K562 (cell line): Measurements from ENCODE around the gene KLF13.

Source experiments
- EP300 ChIP-seq: IDR thresholded peaks from 2 replicates; pipeline ENCODE4 v1.6.1; 2012; ENCODE audit warnings: low read length, improper control_type of control experiment
- KAT7 ChIP-seq: sonication (generic); formaldehyde crosslinking; IDR thresholded peaks from 2 replicates; pipeline ENCODE4 v1.8.0; 2022; ENCODE audit warnings: missing genetic modification reagents, mild to moderate bottlenecking, borderline replicate concordance
- SREBF1 ChIP-seq: fragments of 150-350 bp; IDR thresholded peaks from 2 replicates; pipeline ENCODE4 v1.6.1; 2014; ENCODE audit warnings: antibody characterized with exemption, low read depth, low read length, borderline replicate concordance
- SRF ChIP-seq, 2 experiments: fragments of 250-450, 450-650 bp in 1 of 2; sonication (Bioruptor Pico) in 1 of 2; sonication (generic) in 1 of 2; formaldehyde crosslinking; IDR thresholded peaks; 2 replicates each; pipeline versions ENCODE4 v1.5.0 to v1.5.1; 2020 to 2022; ENCODE audit warnings: mild to moderate bottlenecking in 1 of 2, missing genetic modification reagents in 1 of 2
- ZNF354B ChIP-seq: fragments of 250-450 bp; sonication (Bioruptor Pico); IDR thresholded peaks from 2 replicates; pipeline ENCODE4 v1.4.0; 2020
- TF ChIP-seq, protein P1 (sequence below): sonication (generic); formaldehyde crosslinking; IDR thresholded peaks from 2 replicates; pipeline ENCODE4 v1.8.1; 2023; ENCODE audit warnings: mild to moderate bottlenecking, missing genetic modification reagents

DNA sequence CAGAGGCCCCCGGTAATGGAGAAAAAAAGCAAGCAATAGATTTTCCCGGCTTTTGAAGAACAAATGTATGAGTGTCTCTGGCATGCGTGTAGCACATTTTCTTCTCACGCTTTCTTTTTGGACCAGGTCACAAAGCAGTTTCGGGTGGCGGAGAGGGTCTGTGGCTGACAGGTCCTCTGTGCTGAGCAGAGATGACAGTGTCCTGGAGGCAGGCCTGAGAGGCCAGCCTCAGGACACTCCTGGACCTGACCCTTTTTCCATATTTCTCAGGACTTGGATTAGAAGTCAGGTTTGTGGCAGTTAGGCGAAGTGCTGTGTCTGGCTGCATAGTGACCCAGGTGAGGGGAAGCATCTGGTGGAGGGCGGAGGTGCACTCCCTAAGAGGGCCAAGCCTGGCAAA is 52.9 kb downstream of the KLF13 start:
- TF ChIP-seq, protein P1, sequence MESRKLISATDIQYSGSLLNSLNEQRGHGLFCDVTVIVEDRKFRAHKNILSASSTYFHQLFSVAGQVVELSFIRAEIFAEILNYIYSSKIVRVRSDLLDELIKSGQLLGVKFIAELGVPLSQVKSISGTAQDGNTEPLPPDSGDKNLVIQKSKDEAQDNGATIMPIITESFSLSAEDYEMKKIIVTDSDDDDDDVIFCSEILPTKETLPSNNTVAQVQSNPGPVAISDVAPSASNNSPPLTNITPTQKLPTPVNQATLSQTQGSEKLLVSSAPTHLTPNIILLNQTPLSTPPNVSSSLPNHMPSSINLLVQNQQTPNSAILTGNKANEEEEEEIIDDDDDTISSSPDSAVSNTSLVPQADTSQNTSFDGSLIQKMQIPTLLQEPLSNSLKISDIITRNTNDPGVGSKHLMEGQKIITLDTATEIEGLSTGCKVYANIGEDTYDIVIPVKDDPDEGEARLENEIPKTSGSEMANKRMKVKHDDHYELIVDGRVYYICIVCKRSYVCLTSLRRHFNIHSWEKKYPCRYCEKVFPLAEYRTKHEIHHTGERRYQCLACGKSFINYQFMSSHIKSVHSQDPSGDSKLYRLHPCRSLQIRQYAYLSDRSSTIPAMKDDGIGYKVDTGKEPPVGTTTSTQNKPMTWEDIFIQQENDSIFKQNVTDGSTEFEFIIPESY (CRISPR knock-in tag), result no peak
- TF ChIP-seq EP300 (no peak), SREBF1 (no peak), ZNF354B (CRISPR knock-in tag) (no peak), SRF (CRISPR knock-in tag; IDR thresholded peaks at IDR 0.05) (no peak), KAT7 (CRISPR knock-in tag) (no peak)
